Endothelial cell of umbilical vein (primary cell): Measurements from ENCODE around the gene B3GALT6. TPM values are rescaled to one million over a fixed set of nuclear protein-coding genes. Genes with fewer than 3 reads are reported as not detected.
"Not testable (repeated sequence)": the region's sequence is repeated elsewhere in the genome, so short reads cannot be mapped to it uniquely, and the experiment has no call there.

Experiments
- BruUV-seq: library from RNA; stranded (reverse); fragments of 400-500 nt; replicated peaks from 2 replicates; lab custom pipeline; 2021; lab: Mats Ljungman, UMichigan
- CTCF ChIA-PET: fragments of 300-600, 350-600 bp; sonication (Branson Sonifier 250); formaldehyde crosslinking; loops from one replicate; lab custom pipeline; 2021; ENCODE audit warnings: antibody characterized with exemption, inconsistent platforms; lab: Charles Lee
- POLR2A ChIA-PET: fragments of 300-600, 350-600 bp; sonication (Branson Sonifier 250); formaldehyde crosslinking; loops from one replicate; lab custom pipeline; 2021; ENCODE audit warnings: antibody characterized with exemption, inconsistent platforms; lab: Charles Lee
- DNase-seq: peaks from one replicate; pipeline ENCODE4 v3.0.0-alpha.2; 2011; ENCODE audit warnings: low read depth, low spot score
- FAIRE-seq: peaks from 2 replicates; lab custom pipeline; 2011; peaks lifted over from hg19 to GRCh38; lab: Jason Lieb, UNC
- H2AFZ ChIP-seq: 2 replicates; pipeline ENCODE4 v1.6.0; 2012; ENCODE audit warnings: low read depth, low read length, control low read depth, inconsistent platforms
- H3K27ac ChIP-seq: 2 replicates; pipeline ENCODE4 v1.5.1; 2011; ENCODE audit warnings: low read depth, mild to moderate bottlenecking, control low read depth, low read length, moderate library complexity; ENCODE audit not compliant: insufficient read depth
- H3K27me3 ChIP-seq, 2 experiments: 2 replicates each; pipeline versions ENCODE4 v1.6.0 to v1.6.1; 2011; ENCODE audit warnings: low read length in 2 of 2, mixed read lengths in 1 of 2; ENCODE audit not compliant: control insufficient read depth in 2 of 2, insufficient read depth in 2 of 2
- H3K36me3 ChIP-seq, 2 experiments: 2 replicates in 1 of 2; 3 replicates in 1 of 2; pipeline ENCODE4 v1.5.1; 2011; ENCODE audit warnings: low read length in 2 of 2, mild to moderate bottlenecking in 1 of 2, moderate library complexity in 1 of 2; ENCODE audit not compliant: control insufficient read depth in 2 of 2, insufficient read depth in 2 of 2; ENCODE audit errors: extremely low read depth in 1 of 2
- H3K4me1 ChIP-seq: 3 replicates; pipeline ENCODE4 v1.5.1; 2011; ENCODE audit warnings: mild to moderate bottlenecking, low read length; ENCODE audit not compliant: control insufficient read depth, insufficient read depth; ENCODE audit errors: extremely low read depth
- H3K4me2 ChIP-seq: 2 replicates; pipeline ENCODE4 v1.6.1; 2011; ENCODE audit warnings: low read length, control low read depth, mixed read lengths; ENCODE audit not compliant: insufficient read depth
- H3K4me3 ChIP-seq, 3 experiments: fragments of 200-600 bp in 1 of 3; sonication (generic), shearing (Covaris generic) in 1 of 3; replicated peaks in 1 of 3; 2 replicates each; pipeline ENCODE4 v1.5.1; 2011 to 2016; ENCODE audit warnings: control low read depth in 3 of 3, low read length in 3 of 3, mild to moderate bottlenecking in 2 of 3, inconsistent platforms in 1 of 3, low read depth in 1 of 3, moderate library complexity in 1 of 3; ENCODE audit not compliant: insufficient read depth in 1 of 3
- H3K79me2 ChIP-seq: 2 replicates; pipeline ENCODE4 v1.6.0; 2012; ENCODE audit warnings: low read length, inconsistent platforms; ENCODE audit not compliant: control insufficient read depth, insufficient read depth
- H3K9ac ChIP-seq: replicated peaks from 2 replicates; pipeline ENCODE3; 2011; ENCODE audit warnings: low read length, control low read depth; ENCODE audit not compliant: insufficient read depth; ENCODE audit errors: extremely low read depth
- H3K9me1 ChIP-seq: replicated peaks from 3 replicates; pipeline ENCODE4 v1.6.0; 2011; ENCODE audit warnings: mild to moderate bottlenecking, low read length; ENCODE audit not compliant: control insufficient read depth, insufficient read depth; ENCODE audit errors: extremely low read depth
- H3K9me3 ChIP-seq: replicated peaks from 2 replicates; pipeline ENCODE4 v1.5.1; 2012; ENCODE audit warnings: low read length, inconsistent platforms; ENCODE audit not compliant: control insufficient read depth, insufficient read depth
- H4K20me1 ChIP-seq: replicated peaks from 2 replicates; pipeline ENCODE3; 2011; ENCODE audit warnings: mild to moderate bottlenecking, low read length; ENCODE audit not compliant: control insufficient read depth, insufficient read depth; ENCODE audit errors: extremely low read depth
- CTCF ChIP-seq, 2 donors: IDR thresholded peaks; 1 replicate in 1 of 2; 2 replicates in 1 of 2; pipeline ENCODE4 v1.5.1; 2011; ENCODE audit warnings: low read length in 2 of 2, mild to moderate bottlenecking in 2 of 2, moderate library complexity in 2 of 2, control low read depth in 1 of 2, inconsistent platforms in 1 of 2, low read depth in 1 of 2; ENCODE audit not compliant: insufficient read depth in 1 of 2; ENCODE audit errors: extremely low read depth in 1 of 2
- EZH2 ChIP-seq: IDR thresholded peaks from 2 replicates; pipeline ENCODE4 v1.6.1; 2012; ENCODE audit warnings: borderline replicate concordance, low read depth, mild to moderate bottlenecking, moderate library complexity, low read length, inconsistent platforms; ENCODE audit not compliant: severe bottlenecking
- FOS ChIP-seq: IDR thresholded peaks from 2 replicates; pipeline ENCODE4 v1.6.1; 2011; ENCODE audit warnings: mild to moderate bottlenecking, low read length, moderate library complexity, borderline replicate concordance; ENCODE audit not compliant: insufficient read depth
- GATA2 ChIP-seq: IDR thresholded peaks from 2 replicates; pipeline ENCODE4 v1.7.0; 2011; ENCODE audit warnings: low read depth, mild to moderate bottlenecking, moderate library complexity, mixed read lengths, low read length; ENCODE audit not compliant: insufficient read length, insufficient read depth
- JUN ChIP-seq: IDR thresholded peaks from 2 replicates; pipeline ENCODE4 v1.6.1; 2011; ENCODE audit warnings: borderline replicate concordance, low read depth; ENCODE audit not compliant: insufficient read length, insufficient read depth
- MAX ChIP-seq: IDR thresholded peaks from 2 replicates; pipeline ENCODE4 v1.6.1; 2011; ENCODE audit not compliant: insufficient read depth, insufficient read length
- MYC ChIP-seq: IDR thresholded peaks from one replicate; pipeline ENCODE4 v1.6.1; 2011; ENCODE audit warnings: mild to moderate bottlenecking, low read depth, low read length
- POLR2A ChIP-seq: IDR thresholded peaks from 2 replicates; pipeline ENCODE4 v1.6.1; 2012; ENCODE audit warnings: low read depth, mild to moderate bottlenecking, control low read depth, low read length
- POLR2AphosphoS5 ChIP-seq: IDR thresholded peaks from 2 replicates; pipeline ENCODE4 v1.6.1; 2012; ENCODE audit warnings: low read depth, mild to moderate bottlenecking, control low read depth, low read length, moderate library complexity; ENCODE audit not compliant: insufficient read depth
- dilution Hi-C: fragments of 300-500 bp; cut with MboI; formaldehyde crosslinking; loops from one replicate; pipeline ENCODE4 v1.15.0; 2019; ENCODE audit warnings: low sequenced_read_pairs; ENCODE audit not compliant: extremely low pct_ligation_motif_present
- intact Hi-C: fragments of 100-400 bp; cut with micrococcal nuclease; formaldehyde crosslinking; loops from one replicate; pipeline ENCODE4 v1.10.0; 2022
- polyA plus RNA-seq, 4 experiments: library from polyadenylated mRNA; depleted of rRNA in 3 of 4; stranded (reverse) in 3 of 4; unstranded in 1 of 4; fragments of >200 nt; gene quantifications; 2 replicates each; pipeline versions ENCODE4 v1.2.1 to v1.2.3, GENCODE V29; 2011 to 2012; ENCODE audit warnings: missing spikeins in 1 of 4
- total RNA-seq: library from RNA; stranded (reverse); gene quantifications from 2 replicates; pipeline ENCODE4 v1.2.3, GENCODE V29; 2021

The B3GALT6 gene
- total and polyA plus RNA-seq, 2 donors (not counting 3 experiments of a cell fraction or from before 2014, with no cell fraction given): 24.6 to 34.1 TPM

GRCh38 chr1:1247341-1247913, 15.4 kb downstream of the B3GALT6 start:
- H3K79me2 ChIP-seq: no peaks in the 10 kb centered on the region
- FAIRE-seq: no peak
- H3K4me1 ChIP-seq: no peaks in the 10 kb centered on the region
- no peaks in the 10 kb centered on the region for H3K9me3 ChIP-seq
- H2AFZ ChIP-seq: no peak overlapping the region
- no peak overlapping the region for H3K9ac ChIP-seq
- no peaks in the 10 kb centered on the region for H3K9me1 ChIP-seq
- no peaks in the 10 kb centered on the region for H4K20me1 ChIP-seq
- no peak overlapping the region for H3K27ac ChIP-seq
- peaks cover 10 to 14% of the 10 kb centered on the region in 2 experiments for H3K27me3 ChIP-seq
- DNase-seq: no peak
- dilution Hi-C loops: no loop called here
- POLR2A ChIA-PET: no interaction called here
- no peak overlapping the region for H3K4me3 ChIP-seq
- no TSS peak for BruUV-seq
- H3K4me2 ChIP-seq: no peak overlapping the region
- H3K36me3 ChIP-seq: no peaks in the 10 kb centered on the region
- CTCF ChIA-PET: no interaction called here
- intact Hi-C loops: loop anchor here (2.0 to 5.0 kb wide), 2 partner anchors 25 to 125 kb away; partner anchors contain the start of gene UBE2J2
- no peak for TF ChIP-seq JUN
- TF ChIP-seq GATA2: no peak
- no peak for TF ChIP-seq MYC
- no peak for TF ChIP-seq FOS
- no peak for TF ChIP-seq MAX
- no peak for TF ChIP-seq EZH2
- TF ChIP-seq POLR2AphosphoS5: no peak
- no peak for TF ChIP-seq POLR2A
- TF ChIP-seq CTCF (IDR thresholded peaks at IDR 0.05; ENCODE audit: extremely low read depth in 1 of 2, insufficient read depth in 1 of 2, low read depth in 1 of 2, low read length in 2 of 2): no peak

GRCh38 chr1:1248009-1248913, 16.2 kb downstream of the B3GALT6 start:
- POLR2A ChIA-PET, H3K4me2 ChIP-seq, H3K36me3 ChIP-seq, H3K4me1 ChIP-seq, H3K79me2 ChIP-seq, H3K27ac ChIP-seq, H3K9me3 ChIP-seq, CTCF ChIA-PET, H3K4me3 ChIP-seq, BruUV-seq, FAIRE-seq, dilution Hi-C loops, H3K9me1 ChIP-seq, DNase-seq, H4K20me1 ChIP-seq, H3K9ac ChIP-seq, H2AFZ ChIP-seq: not testable (repeated sequence)
- peaks cover 10 to 14% of the 10 kb centered on the region in 2 experiments for H3K27me3 ChIP-seq
- intact Hi-C loops: loop anchor here (5.0 kb wide), 1 partner anchor 126 kb away; no protein-coding TSS in a partner anchor
